Measurements from ENCODE around the gene GPAT3. TPM values are rescaled to one million over a fixed set of nuclear protein-coding genes. Genes with fewer than 3 reads are reported as not detected.

GPAT3 gene
- total RNA-seq, 1 donor from 2014 or later: not detected

DNA sequence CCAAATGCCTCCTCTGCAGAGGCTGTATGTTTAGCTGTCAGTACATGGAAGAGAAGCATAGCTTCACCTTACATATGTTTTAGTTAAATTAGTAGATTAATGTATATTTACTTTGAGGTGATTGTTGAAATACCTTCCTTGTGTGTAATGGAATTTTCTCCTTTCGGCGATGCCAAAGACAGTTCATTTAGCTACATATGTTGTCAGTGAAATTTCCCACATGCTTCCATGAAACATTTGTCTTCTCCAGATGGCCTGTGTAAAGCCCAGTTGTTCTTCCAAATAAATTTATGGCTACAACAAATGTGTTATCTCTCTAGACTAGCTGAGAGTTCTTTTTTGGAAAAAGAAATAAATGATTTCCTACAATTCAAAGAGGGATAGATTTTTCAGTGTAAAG, 95.2 kb downstream of the GPAT3 start:
- H3K27me3 Mint-ChIP-seq (ENCODE audit: unreplicated experiment): no peaks in the 10 kb centered on the region
- H3K27ac Mint-ChIP-seq (ENCODE audit: unreplicated experiment): no peak overlapping the region
- TF ChIP-seq, protein P1, sequence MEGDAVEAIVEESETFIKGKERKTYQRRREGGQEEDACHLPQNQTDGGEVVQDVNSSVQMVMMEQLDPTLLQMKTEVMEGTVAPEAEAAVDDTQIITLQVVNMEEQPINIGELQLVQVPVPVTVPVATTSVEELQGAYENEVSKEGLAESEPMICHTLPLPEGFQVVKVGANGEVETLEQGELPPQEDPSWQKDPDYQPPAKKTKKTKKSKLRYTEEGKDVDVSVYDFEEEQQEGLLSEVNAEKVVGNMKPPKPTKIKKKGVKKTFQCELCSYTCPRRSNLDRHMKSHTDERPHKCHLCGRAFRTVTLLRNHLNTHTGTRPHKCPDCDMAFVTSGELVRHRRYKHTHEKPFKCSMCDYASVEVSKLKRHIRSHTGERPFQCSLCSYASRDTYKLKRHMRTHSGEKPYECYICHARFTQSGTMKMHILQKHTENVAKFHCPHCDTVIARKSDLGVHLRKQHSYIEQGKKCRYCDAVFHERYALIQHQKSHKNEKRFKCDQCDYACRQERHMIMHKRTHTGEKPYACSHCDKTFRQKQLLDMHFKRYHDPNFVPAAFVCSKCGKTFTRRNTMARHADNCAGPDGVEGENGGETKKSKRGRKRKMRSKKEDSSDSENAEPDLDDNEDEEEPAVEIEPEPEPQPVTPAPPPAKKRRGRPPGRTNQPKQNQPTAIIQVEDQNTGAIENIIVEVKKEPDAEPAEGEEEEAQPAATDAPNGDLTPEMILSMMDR (IDR thresholded peaks at IDR 0.05; ENCODE audit: partially characterized antibody, unreplicated experiment): no peak
- no peak for DNase-seq
- no peak overlapping the region for H3K4me3 Mint-ChIP-seq (ENCODE audit: unreplicated experiment)
- peaks cover 11% of the 10 kb centered on the region for H3K4me1 Mint-ChIP-seq (ENCODE audit: low read depth, unreplicated experiment)
- peaks cover 4% of the 10 kb centered on the region for H3K9me3 Mint-ChIP-seq (ENCODE audit: unreplicated experiment)
- no peaks in the 10 kb centered on the region for H3K36me3 Mint-ChIP-seq (ENCODE audit: unreplicated experiment)

DNA sequence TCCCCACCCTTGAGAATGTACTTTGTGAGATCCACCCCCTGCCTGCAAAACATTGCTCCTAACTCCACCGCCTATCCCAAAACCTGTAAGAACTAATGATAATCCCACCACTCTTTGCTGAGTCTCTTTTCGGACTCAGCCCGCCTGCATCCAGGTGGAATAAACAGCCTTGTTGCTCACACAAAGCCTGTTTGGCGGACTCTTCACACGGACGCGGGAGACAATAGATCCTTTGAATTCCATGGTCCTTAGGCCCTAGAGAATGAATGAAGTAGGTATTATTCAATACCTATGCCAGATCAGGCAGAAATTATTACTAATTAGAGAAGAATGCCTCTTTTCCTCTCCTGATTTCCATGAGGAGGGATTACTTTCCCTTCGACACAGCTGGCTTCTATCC, 101.0 kb downstream of the GPAT3 start:
- no peaks in the 10 kb centered on the region for H3K36me3 Mint-ChIP-seq (ENCODE audit: unreplicated experiment)
- no peak overlapping the region for H3K27ac Mint-ChIP-seq (ENCODE audit: unreplicated experiment)
- H3K4me3 Mint-ChIP-seq (ENCODE audit: unreplicated experiment): no peak overlapping the region
- no peak for DNase-seq
- H3K9me3 Mint-ChIP-seq (ENCODE audit: unreplicated experiment): peaks cover 2% of the 10 kb centered on the region
- TF ChIP-seq, protein P1 (IDR thresholded peaks at IDR 0.05; ENCODE audit: partially characterized antibody, unreplicated experiment): no peak
- peaks cover 2% of the 10 kb centered on the region for H3K27me3 Mint-ChIP-seq (ENCODE audit: unreplicated experiment)
- peaks cover 5% of the 10 kb centered on the region for H3K4me1 Mint-ChIP-seq (ENCODE audit: low read depth, unreplicated experiment)

DNA sequence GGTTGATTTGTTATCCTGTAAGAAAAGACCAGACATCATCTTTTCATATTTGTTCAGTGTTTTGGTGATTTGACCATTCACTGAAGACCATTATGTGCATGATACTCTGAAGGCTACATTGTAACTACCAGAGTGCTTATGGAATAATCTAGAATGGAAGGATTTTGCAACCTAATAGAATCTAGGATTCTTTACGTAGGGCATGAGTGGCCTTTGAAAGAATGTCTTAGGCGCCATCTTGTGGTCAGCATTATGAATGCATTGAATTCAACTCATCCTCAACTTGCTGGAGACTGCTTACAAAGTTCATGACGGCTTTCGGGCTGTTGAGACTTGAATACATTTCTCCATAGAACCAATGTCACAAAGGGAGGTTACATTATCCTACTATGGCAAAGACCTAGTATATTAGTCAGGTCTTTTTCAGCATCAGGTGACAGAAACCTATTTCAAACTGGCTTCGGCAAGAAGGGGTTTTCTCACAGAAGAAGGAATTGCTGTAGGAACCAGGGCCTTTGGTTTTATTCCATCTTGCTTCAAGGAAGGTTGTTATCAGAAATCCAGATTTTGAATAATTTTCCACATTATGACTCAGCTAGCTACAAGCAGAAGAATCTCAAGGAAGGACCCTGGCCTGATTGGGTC, 104.1 kb downstream of the GPAT3 start:
- Mint-ChIP-seq H3K4me1 (ENCODE audit: low read depth, unreplicated experiment) (no peaks in the 10 kb centered on the region), H3K36me3 (ENCODE audit: unreplicated experiment) (no peaks in the 10 kb centered on the region), H3K27ac (ENCODE audit: unreplicated experiment) (no peak overlapping the region)

DNA sequence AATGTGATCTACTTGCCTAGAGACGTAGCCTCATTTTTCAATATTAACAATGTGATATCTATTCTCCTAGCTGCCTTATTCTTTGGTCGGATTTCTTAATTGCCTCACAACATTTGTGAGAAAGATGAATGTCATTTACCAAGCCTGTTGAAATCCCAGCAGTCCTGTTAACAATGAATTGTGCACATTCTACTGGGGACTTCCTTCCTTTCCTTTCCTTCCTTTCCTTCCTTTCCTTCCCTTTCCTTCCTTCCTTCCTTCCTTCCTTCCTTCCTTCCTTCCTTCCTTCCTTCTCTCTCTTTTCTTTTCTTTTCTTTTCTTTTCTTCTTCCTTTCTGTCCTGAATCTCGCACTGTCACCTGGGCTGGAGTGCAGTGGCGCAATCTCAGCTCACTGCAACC, 107.1 kb downstream of the GPAT3 start:
- no peaks in the 10 kb centered on the region for H3K9me3 Mint-ChIP-seq (ENCODE audit: unreplicated experiment)
- peaks cover 2% of the 10 kb centered on the region for H3K27me3 Mint-ChIP-seq (ENCODE audit: unreplicated experiment)
- no peaks in the 10 kb centered on the region for H3K36me3 Mint-ChIP-seq (ENCODE audit: unreplicated experiment)
- H3K27ac Mint-ChIP-seq (ENCODE audit: unreplicated experiment): no peak overlapping the region
- H3K4me1 Mint-ChIP-seq (ENCODE audit: low read depth, unreplicated experiment): peaks cover 2% of the 10 kb centered on the region
- no peak overlapping the region for H3K4me3 Mint-ChIP-seq (ENCODE audit: unreplicated experiment)
- TF ChIP-seq, protein P1 (IDR thresholded peaks at IDR 0.05; ENCODE audit: partially characterized antibody, unreplicated experiment): no peak
- no peak for DNase-seq

More for the DNA sequence above, 104.1 kb downstream of the GPAT3 start:
- TF ChIP-seq, protein P1 (IDR thresholded peaks at IDR 0.05; ENCODE audit: partially characterized antibody, unreplicated experiment): peak; percentile 85
- no peaks in the 10 kb centered on the region for H3K9me3 Mint-ChIP-seq (ENCODE audit: unreplicated experiment)
- no peak for DNase-seq
- peaks cover 2% of the 10 kb centered on the region for H3K27me3 Mint-ChIP-seq (ENCODE audit: unreplicated experiment)
- no peak overlapping the region for H3K4me3 Mint-ChIP-seq (ENCODE audit: unreplicated experiment)
